Esophagus muscularis mucosa (tissue), 4 donors: ENCODE results near the gene LY6G6D.

Experiments
- EP300 ChIP-seq: sonication (generic); formaldehyde crosslinking; IDR thresholded peaks from one replicate; pipeline ENCODE4 v1.6.1; 2017; ENCODE audit warnings: antibody characterized with exemption
- POLR2A ChIP-seq: fragments of 450-650 bp; IDR thresholded peaks from one replicate; pipeline ENCODE4 v1.6.1; 2017; ENCODE audit warnings: antibody characterized with exemption, moderate library complexity, mild to moderate bottlenecking, low read depth
- POLR2AphosphoS5 ChIP-seq, 2 donors: sonication (generic); formaldehyde crosslinking; IDR thresholded peaks; one replicate each; pipeline ENCODE4 v1.6.1; 2017; ENCODE audit warnings: antibody characterized with exemption in 2 of 2
- TF ChIP-seq, protein P1 (sequence below), 3 experiments: fragments of 200-600 bp in 2 of 3; fragments of 450-650 bp in 1 of 3; sonication (generic) in 2 of 3; IDR thresholded peaks; one replicate each; pipeline ENCODE4 v1.5.1; 2017 to 2019; ENCODE audit warnings: antibody characterized with exemption in 3 of 3, mild to moderate bottlenecking in 2 of 3, moderate library complexity in 1 of 3

GRCh38 chr6:31690231-31691077 lies 24.7 kb upstream of the LY6G6D start:
- TF ChIP-seq, protein P1, sequence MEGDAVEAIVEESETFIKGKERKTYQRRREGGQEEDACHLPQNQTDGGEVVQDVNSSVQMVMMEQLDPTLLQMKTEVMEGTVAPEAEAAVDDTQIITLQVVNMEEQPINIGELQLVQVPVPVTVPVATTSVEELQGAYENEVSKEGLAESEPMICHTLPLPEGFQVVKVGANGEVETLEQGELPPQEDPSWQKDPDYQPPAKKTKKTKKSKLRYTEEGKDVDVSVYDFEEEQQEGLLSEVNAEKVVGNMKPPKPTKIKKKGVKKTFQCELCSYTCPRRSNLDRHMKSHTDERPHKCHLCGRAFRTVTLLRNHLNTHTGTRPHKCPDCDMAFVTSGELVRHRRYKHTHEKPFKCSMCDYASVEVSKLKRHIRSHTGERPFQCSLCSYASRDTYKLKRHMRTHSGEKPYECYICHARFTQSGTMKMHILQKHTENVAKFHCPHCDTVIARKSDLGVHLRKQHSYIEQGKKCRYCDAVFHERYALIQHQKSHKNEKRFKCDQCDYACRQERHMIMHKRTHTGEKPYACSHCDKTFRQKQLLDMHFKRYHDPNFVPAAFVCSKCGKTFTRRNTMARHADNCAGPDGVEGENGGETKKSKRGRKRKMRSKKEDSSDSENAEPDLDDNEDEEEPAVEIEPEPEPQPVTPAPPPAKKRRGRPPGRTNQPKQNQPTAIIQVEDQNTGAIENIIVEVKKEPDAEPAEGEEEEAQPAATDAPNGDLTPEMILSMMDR (IDR thresholded peaks at IDR 0.05) = no peak
- no peak for TF ChIP-seq POLR2A
- TF ChIP-seq POLR2AphosphoS5 (IDR thresholded peaks at IDR 0.05) = no peak
- no peak for TF ChIP-seq EP300
